ENCODE measurements around the gene KEAP1. TPM values are rescaled to one million over a fixed set of nuclear protein-coding genes. Genes with fewer than 3 reads are reported as not detected.

KEAP1 gene
- total and polyA plus RNA-seq, 10 of the 15 experiments (the other 5 are each of a cell fraction or from before 2014, with no cell fraction given): 1.4 to 87.7 (median 48.6) TPM

DNA sequence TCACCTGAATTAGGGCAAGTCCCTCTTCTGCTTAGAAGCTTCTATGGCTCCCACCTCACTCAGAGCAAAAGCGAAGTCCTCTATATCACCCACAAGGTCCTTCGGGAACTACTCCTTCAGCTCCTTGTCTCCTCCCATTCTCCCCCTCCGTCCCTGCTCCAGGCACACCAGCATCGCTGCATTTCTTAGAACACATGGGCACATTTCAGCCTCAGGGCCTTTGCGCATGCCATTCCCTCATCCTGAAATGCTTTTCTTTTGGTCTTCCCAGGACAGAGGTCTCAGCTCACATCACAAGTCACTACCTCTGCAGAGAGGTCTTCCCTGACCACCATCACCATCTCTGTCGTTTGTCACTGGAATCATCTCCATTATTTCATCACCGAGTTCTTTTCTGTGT, 10.1 kb upstream of the KEAP1 start:
- Histone ChIP-seq H3K4me3 (no peak overlapping the region), H3K4me1 (ENCODE audit: control insufficient read depth, insufficient read depth, low read length) (peaks cover 9% of the 10 kb centered on the region), H3K27ac (ENCODE audit: control insufficient read depth, insufficient read depth) (no peak overlapping the region), H3K4me2 (ENCODE audit: control insufficient read depth, insufficient read depth) (no peak overlapping the region), H3K79me2 (ENCODE audit: control insufficient read depth, insufficient read depth, low read length) (no peaks in the 10 kb centered on the region), H4K20me1 (ENCODE audit: control insufficient read depth, insufficient read depth) (no peaks in the 10 kb centered on the region), H3K9ac (ENCODE audit: control insufficient read depth, insufficient read depth, low read length) (no peak overlapping the region), H3K27me3 (replicated peaks in 1 of 2; ENCODE audit: control insufficient read depth in 2 of 2, insufficient read depth in 2 of 2, low read length in 1 of 2) (peaks cover 12 to 21% of the 10 kb centered on the region in 2 experiments), H2AFZ (ENCODE audit: control insufficient read depth, low read depth, low read length) (no peak overlapping the region), H3K9me3 (replicated peaks; ENCODE audit: control insufficient read depth, insufficient read depth, low read length) (no peaks in the 10 kb centered on the region), H3K36me3 (ENCODE audit: control insufficient read depth in 2 of 2, insufficient read depth in 2 of 2, low read length in 1 of 2) (no peaks in the 10 kb centered on the region)
- intact Hi-C loops (cut with micrococcal nuclease; ENCODE audit: unreplicated experiment) (no loop called here), in situ Hi-C loops (cut with MboI) (no loop called here)
- ATAC-seq (no peak), DNase-seq (ENCODE audit: low read depth, low spot score) (no peak), FAIRE-seq (no peak)
- SMC1A ChIA-PET (ENCODE audit: uncharacterized antibody, unreplicated experiment): interaction anchor here (1.2 kb wide), 1 partner anchor 29 kb away, joined by 4 read pairs; no protein-coding TSS in a partner anchor
- CTCF ChIA-PET: interaction anchor here (0.8 to 2.5 kb wide), 2 partner anchors 30 to 186 kb away, joined by 3 to 6 read pairs; no protein-coding TSS in a partner anchor
- RAD21 ChIA-PET (ENCODE audit: unreplicated experiment): interaction anchor here (0.5 kb wide), 1 partner anchor 22 kb away, joined by 3 read pairs; no protein-coding TSS in a partner anchor
- no TSS peak for BruUV-seq (replicated peaks)
- POLR2A ChIA-PET: no interaction called here
- no peak for TF ChIP-seq RELB (IDR thresholded peaks at IDR 0.05; ENCODE audit: low read depth)
- WGBS (ENCODE audit: insufficient coverage, insufficient replicate concordance, low lambda C conversion rate, missing lambda C conversion rate): 41% methylated on average over 7 of the region's 7 CpGs

DNA sequence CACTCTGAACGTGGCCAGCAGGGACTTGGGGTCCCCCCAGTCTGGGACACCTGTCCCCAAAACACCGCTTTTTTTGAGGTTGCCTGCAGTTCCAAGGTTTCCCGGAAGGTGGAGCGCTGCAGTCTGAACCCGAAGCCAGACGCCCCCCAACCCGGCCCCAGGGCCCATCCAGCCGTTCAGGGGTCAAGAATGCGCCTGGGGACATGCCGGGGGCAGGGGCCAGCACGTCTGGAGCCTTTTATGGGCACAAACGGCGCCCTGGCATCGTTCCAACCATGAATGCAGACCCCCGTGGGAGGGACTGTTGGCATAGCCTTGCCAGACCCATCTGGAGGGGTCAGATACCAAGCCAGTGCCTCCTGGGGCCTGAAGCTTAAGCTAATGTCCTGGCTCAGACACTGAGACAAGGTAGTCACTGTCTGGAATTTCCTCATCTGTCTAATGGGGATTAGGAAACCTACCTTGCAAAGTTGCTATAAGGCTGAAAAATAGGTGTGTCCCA, 7.2 kb upstream of the KEAP1 start:
- WGBS (ENCODE audit: insufficient coverage, insufficient replicate concordance, low lambda C conversion rate, missing lambda C conversion rate): 6% methylated on average over 14 of the region's 15 CpGs
- in situ Hi-C loops (cut with MboI) (no loop called here), intact Hi-C loops (cut with micrococcal nuclease; ENCODE audit: unreplicated experiment) (no loop called here)
- H3K4me1 ChIP-seq (ENCODE audit: control insufficient read depth, insufficient read depth, low read length): peaks cover 8% of the 10 kb centered on the region
- peaks cover 9 to 14% of the 10 kb centered on the region in 2 experiments for H3K27me3 ChIP-seq (replicated peaks in 1 of 2; ENCODE audit: control insufficient read depth in 2 of 2, insufficient read depth in 2 of 2, low read length in 1 of 2)
- H2AFZ ChIP-seq (ENCODE audit: control insufficient read depth, low read depth, low read length): no peak overlapping the region
- CTCF ChIA-PET: interaction anchor here (0.6 to 3.8 kb wide), 16 partner anchors 10 to 207 kb away, joined by 3 to 20 read pairs (median 3); partner anchors contain the start of genes DNM2 and QTRT1
- H4K20me1 ChIP-seq (ENCODE audit: control insufficient read depth, insufficient read depth): no peaks in the 10 kb centered on the region
- H3K27ac ChIP-seq (ENCODE audit: control insufficient read depth, insufficient read depth): no peak overlapping the region
- H3K79me2 ChIP-seq (ENCODE audit: control insufficient read depth, insufficient read depth, low read length): no peaks in the 10 kb centered on the region
- no peaks in the 10 kb centered on the region for H3K36me3 ChIP-seq (ENCODE audit: control insufficient read depth in 2 of 2, insufficient read depth in 2 of 2, low read length in 1 of 2)
- no peak overlapping the region for H3K4me3 ChIP-seq
- SMC1A ChIA-PET (ENCODE audit: uncharacterized antibody, unreplicated experiment): interaction anchor here (0.9 to 1.9 kb wide), 2 partner anchors 27 to 59 kb away, joined by 3 to 5 read pairs; no protein-coding TSS in a partner anchor
- RAD21 ChIA-PET (ENCODE audit: unreplicated experiment): no interaction called here
- H3K4me2 ChIP-seq (ENCODE audit: control insufficient read depth, insufficient read depth): no peak overlapping the region
- no peak overlapping the region for H3K9ac ChIP-seq (ENCODE audit: control insufficient read depth, insufficient read depth, low read length)
- POLR2A ChIA-PET: interaction anchor here (0.7 kb wide), 2 partner anchors 32 to 225 kb away, joined by 4 read pairs; no protein-coding TSS in a partner anchor
- H3K9me3 ChIP-seq (replicated peaks; ENCODE audit: control insufficient read depth, insufficient read depth, low read length): no peaks in the 10 kb centered on the region
- DNase-seq (ENCODE audit: low read depth, low spot score) (no peak), FAIRE-seq (no peak), ATAC-seq (peak; percentile 39)
- TF ChIP-seq SMC3 (IDR thresholded peaks at IDR 0.05; ENCODE audit: borderline replicate concordance, low read length): peak; percentile 49
- TF ChIP-seq DPF2 (IDR thresholded peaks at IDR 0.05): 0 out of 2 replicates have a peak, but pooled peaks have one; percentile 24
- TF ChIP-seq, protein P1, sequence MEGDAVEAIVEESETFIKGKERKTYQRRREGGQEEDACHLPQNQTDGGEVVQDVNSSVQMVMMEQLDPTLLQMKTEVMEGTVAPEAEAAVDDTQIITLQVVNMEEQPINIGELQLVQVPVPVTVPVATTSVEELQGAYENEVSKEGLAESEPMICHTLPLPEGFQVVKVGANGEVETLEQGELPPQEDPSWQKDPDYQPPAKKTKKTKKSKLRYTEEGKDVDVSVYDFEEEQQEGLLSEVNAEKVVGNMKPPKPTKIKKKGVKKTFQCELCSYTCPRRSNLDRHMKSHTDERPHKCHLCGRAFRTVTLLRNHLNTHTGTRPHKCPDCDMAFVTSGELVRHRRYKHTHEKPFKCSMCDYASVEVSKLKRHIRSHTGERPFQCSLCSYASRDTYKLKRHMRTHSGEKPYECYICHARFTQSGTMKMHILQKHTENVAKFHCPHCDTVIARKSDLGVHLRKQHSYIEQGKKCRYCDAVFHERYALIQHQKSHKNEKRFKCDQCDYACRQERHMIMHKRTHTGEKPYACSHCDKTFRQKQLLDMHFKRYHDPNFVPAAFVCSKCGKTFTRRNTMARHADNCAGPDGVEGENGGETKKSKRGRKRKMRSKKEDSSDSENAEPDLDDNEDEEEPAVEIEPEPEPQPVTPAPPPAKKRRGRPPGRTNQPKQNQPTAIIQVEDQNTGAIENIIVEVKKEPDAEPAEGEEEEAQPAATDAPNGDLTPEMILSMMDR (IDR thresholded peaks at IDR 0.05 in 2 of 3, conservative IDR thresholded peaks at IDR 0.05 in 1 of 3; ENCODE audit: control insufficient read depth in 2 of 3, extremely low read depth in 1 of 3, insufficient read depth in 1 of 3, low read depth in 3 of 3, low read length in 3 of 3): peak; percentile 55 to 91 (median 88)
- TF ChIP-seq FOS (IDR thresholded peaks at IDR 0.05; ENCODE audit: borderline replicate concordance, extremely low read depth, insufficient read length): no peak
- 0 out of 2 replicates have a peak, but pooled peaks have one; percentile 31 for TF ChIP-seq ZSCAN29 (IDR thresholded peaks at IDR 0.05)
- 0 out of 2 replicates have a peak, but pooled peaks have one; percentile 22 for TF ChIP-seq NR2F1 (conservative IDR thresholded peaks at IDR 0.05)
- BruUV-seq (replicated peaks): no TSS peak

Data from GM12878 (cell line).